H9 (cell line): ENCODE results near the gene USP35. TPM values are rescaled to one million over a fixed set of nuclear protein-coding genes. Genes with fewer than 3 reads are reported as not detected.

ENCODE experiments used
- DNase-seq: peaks from one replicate; pipeline ENCODE4 v3.0.0-alpha.2; 2017
- H2AFZ ChIP-seq: one replicate; pipeline ENCODE4 v1.6.1; 2013; ENCODE audit warnings: mild to moderate bottlenecking, low read length, control low read depth, moderate library complexity
- H2AK5ac ChIP-seq: 2 replicates; pipeline ENCODE4 v1.6.1; 2013; ENCODE audit warnings: low read length, control low read depth, mixed read lengths; ENCODE audit not compliant: insufficient read length
- H2BK120ac ChIP-seq: one replicate; pipeline ENCODE4 v1.6.1; 2013; ENCODE audit warnings: low read depth, mild to moderate bottlenecking, low read length, control low read depth, inconsistent platforms; ENCODE audit not compliant: poor library complexity, severe bottlenecking
- H2BK12ac ChIP-seq: 2 replicates; pipeline ENCODE4 v1.6.1; 2013; ENCODE audit warnings: low read length, control low read depth, mixed read lengths, low read depth; ENCODE audit not compliant: insufficient read length
- H2BK15ac ChIP-seq: 2 replicates; pipeline ENCODE4 v1.6.1; 2013; ENCODE audit warnings: low read depth, low read length, control low read depth
- H2BK20ac ChIP-seq: one replicate; pipeline ENCODE4 v1.6.1; 2013; ENCODE audit warnings: low read depth, mild to moderate bottlenecking, low read length, control low read depth, inconsistent platforms; ENCODE audit not compliant: poor library complexity, severe bottlenecking
- H2BK5ac ChIP-seq: 2 replicates; pipeline ENCODE4 v1.6.1; 2013; ENCODE audit warnings: low read length, control low read depth, mixed read lengths; ENCODE audit not compliant: insufficient read length
- H3K14ac ChIP-seq: 2 replicates; pipeline ENCODE4 v1.6.1; 2013; ENCODE audit warnings: low read length, control low read depth; ENCODE audit not compliant: insufficient read depth
- H3K18ac ChIP-seq: 2 replicates; pipeline ENCODE4 v1.6.1; 2013; ENCODE audit warnings: low read depth, mild to moderate bottlenecking, mixed read lengths, low read length, control low read depth; ENCODE audit not compliant: insufficient read length
- H3K23ac ChIP-seq: 2 replicates; pipeline ENCODE4 v1.6.1; 2013; ENCODE audit warnings: low read length, control low read depth, mixed read lengths, low read depth; ENCODE audit not compliant: insufficient read length
- H3K23me2 ChIP-seq: 2 replicates; pipeline ENCODE4 v1.6.1; 2013; ENCODE audit warnings: low read depth, mild to moderate bottlenecking, mixed read lengths, low read length, control low read depth; ENCODE audit not compliant: insufficient read length, poor library complexity, severe bottlenecking
- H3K27ac ChIP-seq: 2 replicates; pipeline ENCODE4 v1.5.1; 2013; ENCODE audit warnings: low read length, control low read depth, mixed read lengths, low read depth; ENCODE audit not compliant: insufficient read length
- H3K27me3 ChIP-seq: 2 replicates; pipeline ENCODE4 v1.6.1; 2013; ENCODE audit warnings: low read length, control low read depth, inconsistent platforms; ENCODE audit not compliant: insufficient read depth
- H3K4ac ChIP-seq: 2 replicates; pipeline ENCODE4 v1.6.1; 2013; ENCODE audit warnings: low read depth, mild to moderate bottlenecking, control low read depth, inconsistent platforms, low read length, moderate library complexity
- H3K4me1 ChIP-seq: 2 replicates; pipeline ENCODE4 v1.6.1; 2013; ENCODE audit warnings: low read length, control low read depth, inconsistent platforms; ENCODE audit not compliant: insufficient read depth
- H3K4me2 ChIP-seq: 2 replicates; pipeline ENCODE4 v1.6.1; 2013; ENCODE audit warnings: low read length, control low read depth, mixed read lengths; ENCODE audit not compliant: insufficient read length, insufficient read depth
- H3K56ac ChIP-seq: 2 replicates; pipeline ENCODE4 v1.6.1; 2013; ENCODE audit warnings: low read depth, mild to moderate bottlenecking, mixed read lengths, low read length, control low read depth; ENCODE audit not compliant: insufficient read length
- H3K79me1 ChIP-seq: 2 replicates; pipeline ENCODE4 v1.6.1; 2013; ENCODE audit warnings: low read depth, mild to moderate bottlenecking, moderate library complexity, low read length, control low read depth, inconsistent platforms; ENCODE audit not compliant: insufficient read depth, poor library complexity, severe bottlenecking
- H3K79me2 ChIP-seq: 2 replicates; pipeline ENCODE4 v1.6.1; 2013; ENCODE audit warnings: low read length, control low read depth, inconsistent platforms; ENCODE audit not compliant: insufficient read depth
- H3K9ac ChIP-seq: 2 replicates; pipeline ENCODE4 v1.6.1; 2013; ENCODE audit warnings: low read length, control low read depth, mixed read lengths; ENCODE audit not compliant: insufficient read length; ENCODE audit errors: extremely low read depth
- H3K9me3 ChIP-seq: one replicate; pipeline ENCODE4 v1.6.1; 2013; ENCODE audit warnings: low read depth, low read length, inconsistent platforms; ENCODE audit not compliant: control insufficient read depth
- H3T11ph ChIP-seq: one replicate; pipeline ENCODE4 v1.6.1; 2013; ENCODE audit warnings: mild to moderate bottlenecking, low read length, control low read depth, inconsistent platforms
- H4K20me1 ChIP-seq: one replicate; pipeline ENCODE4 v1.6.1; 2013; ENCODE audit not compliant: control insufficient read depth, insufficient read length, insufficient read depth
- H4K5ac ChIP-seq: 2 replicates; pipeline ENCODE4 v1.6.1; 2013; ENCODE audit warnings: low read depth, mild to moderate bottlenecking, mixed read lengths, low read length, control low read depth; ENCODE audit not compliant: insufficient read length
- H4K8ac ChIP-seq: replicated peaks from 2 replicates; pipeline ENCODE4 v1.6.1; 2013; ENCODE audit warnings: low read length, control low read depth, mixed read lengths, low read depth; ENCODE audit not compliant: insufficient read length
- H4K91ac ChIP-seq: 2 replicates; pipeline ENCODE4 v1.6.1; 2013; ENCODE audit warnings: low read depth, mild to moderate bottlenecking, moderate library complexity, mixed read lengths, low read length, control low read depth; ENCODE audit not compliant: insufficient read length
- H3K27ac Mint-ChIP-seq, 3 experiments: 2 replicates in 2 of 3; 3 replicates in 1 of 3; pipeline ENCODE4 v1.8.0; 2020 to 2021; ENCODE audit warnings: mixed read lengths in 3 of 3, mild to moderate bottlenecking in 1 of 3, moderate library complexity in 1 of 3
- H3K27me3 Mint-ChIP-seq: 2 replicates; pipeline ENCODE4 v1.8.0; 2021; ENCODE audit warnings: low read depth, mild to moderate bottlenecking, moderate library complexity, mixed read lengths
- H3K36me3 Mint-ChIP-seq, 3 experiments: 2 replicates in 2 of 3; 3 replicates in 1 of 3; pipeline ENCODE4 v1.8.0; 2020 to 2021; ENCODE audit warnings: low read depth in 3 of 3, mixed read lengths in 3 of 3; ENCODE audit not compliant: insufficient read depth in 1 of 3
- H3K4me1 Mint-ChIP-seq, 2 experiments: 2 replicates each; pipeline ENCODE4 v1.8.0; 2020; ENCODE audit warnings: mixed read lengths in 2 of 2
- H3K4me3 Mint-ChIP-seq, 2 experiments: 2 replicates in 1 of 2; 3 replicates in 1 of 2; pipeline ENCODE4 v1.8.0; 2020 to 2021; ENCODE audit warnings: mild to moderate bottlenecking in 2 of 2, mixed read lengths in 2 of 2, moderate library complexity in 1 of 2
- H3K9me3 Mint-ChIP-seq, 2 experiments: 2 replicates in 1 of 2; 3 replicates in 1 of 2; pipeline ENCODE4 v1.8.0; 2020; ENCODE audit warnings: mild to moderate bottlenecking in 2 of 2, mixed read lengths in 2 of 2, moderate library complexity in 1 of 2
- CTCF ChIP-seq: fragments of 200-600 bp; sonication (generic); conservative IDR thresholded peaks from 3 replicates; pipeline ENCODE4 v1.8.0; 2021; ENCODE audit warnings: antibody characterized with exemption, mild to moderate bottlenecking
- WGBS: extraction: QIAGEN DNeasy Blood & Tissue Kit; methylation state at CpG from one replicate; pipeline ENCODE4 v1.1.7; 2013; ENCODE audit warnings: missing lambda C conversion rate, low lambda C conversion rate, mixed read lengths; ENCODE audit not compliant: insufficient read length; ENCODE audit errors: extremely low coverage; 5-methylcytosine and 5-hydroxymethylcytosine counted together
- total RNA-seq: library from RNA; stranded (reverse); gene quantifications from 2 replicates; pipeline ENCODE4 v1.2.1, GENCODE V29; 2021

USP35 gene
- total RNA-seq, 1 experiment from 2014 or later = 6.8 TPM

DNA sequence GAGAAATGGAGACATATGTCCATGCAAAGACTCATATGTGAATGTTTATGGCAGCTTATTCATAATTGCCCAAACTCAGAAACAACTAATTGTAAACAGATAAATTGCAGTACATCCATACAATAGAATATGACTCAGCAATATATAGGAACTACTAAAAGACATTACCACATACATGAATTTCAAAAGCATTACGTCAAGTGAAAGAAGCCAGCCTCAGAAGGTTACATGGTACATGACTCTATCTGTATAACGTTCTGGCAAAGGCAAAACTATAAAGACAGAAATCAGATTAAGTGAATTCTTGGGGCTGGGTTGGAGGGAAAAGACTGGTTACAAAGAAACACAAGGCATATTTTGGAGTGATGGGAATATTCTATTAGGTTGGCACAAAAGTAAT lies 7.5 kb upstream of the USP35 start:
- H2BK15ac ChIP-seq = no peak overlapping the region
- no peaks in the 10 kb centered on the region for H3K23me2 ChIP-seq
- no peaks in the 10 kb centered on the region for H3K79me1 ChIP-seq
- H3K79me2 ChIP-seq = no peaks in the 10 kb centered on the region
- DNase-seq = no peak
- Mint-ChIP-seq H3K27ac (no peak overlapping the region), H3K36me3 (peaks cover 0 to 2% (median 0%) of the 10 kb centered on the region in 3 experiments; a peak in 1 of 7 replicates), H3K4me1 (peaks cover 3 to 4% of the 10 kb centered on the region in 2 experiments; a peak in 2 of 4 replicates), H3K4me3 (no peak overlapping the region), H3K9me3 (no peaks in the 10 kb centered on the region), H3K27me3 (no peaks in the 10 kb centered on the region)
- H2AFZ ChIP-seq = no peak overlapping the region
- no peak overlapping the region for H3K9ac ChIP-seq
- H3K4me1 ChIP-seq = no peaks in the 10 kb centered on the region
- H4K8ac ChIP-seq = no peak overlapping the region
- H3T11ph ChIP-seq = no peak overlapping the region
- H3K14ac ChIP-seq = no peak overlapping the region
- no peak overlapping the region for H2BK20ac ChIP-seq
- H3K56ac ChIP-seq = no peak overlapping the region
- no peaks in the 10 kb centered on the region for H3K9me3 ChIP-seq
- H4K20me1 ChIP-seq = peaks cover 1% of the 10 kb centered on the region
- TF ChIP-seq CTCF = no peak
- no peak overlapping the region for H4K5ac ChIP-seq
- H3K27ac ChIP-seq = no peak overlapping the region
- H3K27me3 ChIP-seq = no peaks in the 10 kb centered on the region
- H3K4ac ChIP-seq = no peak overlapping the region
- H2BK12ac ChIP-seq = no peak overlapping the region
- no peak overlapping the region for H3K18ac ChIP-seq
- H2BK120ac ChIP-seq = no peak overlapping the region
- no peak overlapping the region for H4K91ac ChIP-seq
- no peak overlapping the region for H3K23ac ChIP-seq
- H3K4me2 ChIP-seq = no peak overlapping the region
- H2BK5ac ChIP-seq = no peak overlapping the region
- no CpG with 5 or more reads among the region's 2 CpGs for WGBS
- H2AK5ac ChIP-seq = no peak overlapping the region
